IPS-NIHi11 (cell line): ENCODE data around the gene AGAP2.

Source experiments
- DNase-seq: peaks from one replicate; pipeline ENCODE4 v3.0.0; 2012; ENCODE audit warnings: mixed read lengths, low spot score

AGAP2 gene

DNA sequence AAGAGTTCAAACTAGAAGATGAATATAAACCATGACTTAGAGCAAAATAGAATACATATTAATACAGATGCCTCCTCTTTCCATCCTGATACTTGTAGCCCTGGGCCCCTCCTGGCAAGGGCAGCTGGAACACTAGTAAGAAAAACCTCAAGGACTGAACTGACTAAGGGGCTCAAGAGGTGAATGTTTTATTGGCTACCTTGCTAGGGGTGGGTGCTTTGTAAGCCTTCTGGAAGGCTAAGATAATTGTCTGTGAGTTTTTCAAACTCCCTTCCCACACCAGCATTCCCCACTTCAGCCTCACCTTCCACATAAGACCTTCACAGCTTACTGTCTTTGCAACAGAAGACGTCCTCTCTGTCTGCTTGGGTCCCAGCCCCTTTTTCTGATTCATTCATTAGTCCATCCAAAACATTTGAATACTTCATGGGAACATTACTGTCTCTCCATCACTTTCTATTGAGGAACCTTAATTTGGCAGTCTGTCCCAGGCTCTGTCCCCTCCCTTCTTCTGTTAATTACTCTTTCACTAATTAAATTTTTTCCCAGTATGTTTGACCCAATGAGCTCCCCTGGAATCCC is 15.3 kb upstream of the AGAP2 start:
- DNase-seq: no peak

DNA sequence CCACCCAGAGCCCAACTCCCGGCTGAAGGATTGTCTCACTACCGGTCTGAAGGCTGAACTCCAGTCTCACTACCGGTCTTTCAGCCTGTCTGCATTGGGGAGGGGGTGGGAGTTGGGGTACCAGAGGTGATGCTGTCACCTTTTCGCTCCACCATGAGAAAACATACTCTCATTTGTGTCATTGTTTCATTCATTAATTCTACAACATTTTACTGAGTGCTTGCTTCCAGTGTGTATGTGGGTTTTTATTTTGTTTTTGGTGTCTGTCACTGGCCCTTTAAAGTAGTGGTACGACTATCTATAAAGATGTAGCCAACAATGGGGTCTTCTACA is 14.1 kb upstream of the AGAP2 start:
- no peak for DNase-seq

DNA sequence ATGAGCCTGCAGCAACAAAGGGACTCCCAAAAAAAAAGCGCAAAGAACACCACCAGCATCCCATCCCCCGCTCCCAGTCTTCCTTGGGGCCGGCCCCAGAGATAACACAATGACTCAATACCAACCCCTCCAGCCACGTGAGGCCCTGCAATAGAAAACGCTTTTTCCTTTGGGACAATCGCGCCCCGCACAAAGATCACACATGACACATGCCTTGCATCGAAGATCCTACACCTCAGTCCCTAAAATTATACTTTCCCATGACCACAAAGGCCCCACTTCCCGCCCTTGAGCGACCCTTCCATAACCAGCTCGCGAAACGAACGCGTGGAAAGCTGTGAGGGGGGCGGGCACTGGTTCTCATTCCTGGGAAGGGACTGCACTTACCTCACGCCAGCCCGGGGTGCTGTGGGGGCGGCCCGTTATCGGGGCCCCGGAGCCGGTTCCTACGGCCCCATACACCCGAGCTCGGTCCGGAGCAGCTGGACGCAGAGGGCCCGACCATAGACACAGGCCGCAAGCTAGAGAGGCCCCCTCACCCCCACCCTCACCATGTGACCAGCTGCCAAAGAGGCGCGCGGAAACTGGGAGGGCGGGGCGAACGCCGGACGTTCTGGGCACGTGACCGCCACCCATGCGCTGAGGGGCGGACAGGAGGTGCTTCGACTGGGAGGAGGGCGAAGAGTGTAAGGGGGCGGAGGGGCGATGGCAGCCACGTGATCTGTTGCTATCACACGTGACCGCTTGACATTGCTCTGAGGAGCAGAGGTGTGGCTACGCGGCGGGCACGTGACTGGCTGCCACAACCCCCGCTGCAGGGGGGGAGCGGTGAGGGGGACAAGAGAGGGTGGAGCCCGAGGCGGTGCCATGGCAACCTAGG is 13.5 kb upstream of the AGAP2 start, which contains the start of gene CDK4:
TSS of gene CDK4 (minus strand) at position 523 of the 880 bp plus-strand sequence. CDS start 593 bp downstream, outside the sequence.
- peak; percentile 95 for DNase-seq

DNA sequence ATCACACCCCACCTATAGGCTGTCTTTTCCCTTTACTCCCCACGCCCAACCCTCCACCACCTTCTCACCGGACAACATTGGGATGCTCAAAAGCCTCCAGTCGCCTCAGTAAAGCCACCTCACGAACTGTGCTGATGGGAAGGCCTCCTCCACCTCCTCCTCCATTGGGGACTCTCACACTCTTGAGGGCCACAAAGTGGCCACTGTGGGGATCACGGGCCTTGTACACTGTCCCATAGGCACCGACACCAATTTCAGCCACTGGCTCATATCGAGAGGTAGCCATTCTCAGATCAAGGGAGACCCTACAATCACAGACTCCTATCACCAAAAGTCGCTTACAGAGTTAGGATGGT is 12.9 kb upstream of the AGAP2 start:
- no peak for DNase-seq

DNA sequence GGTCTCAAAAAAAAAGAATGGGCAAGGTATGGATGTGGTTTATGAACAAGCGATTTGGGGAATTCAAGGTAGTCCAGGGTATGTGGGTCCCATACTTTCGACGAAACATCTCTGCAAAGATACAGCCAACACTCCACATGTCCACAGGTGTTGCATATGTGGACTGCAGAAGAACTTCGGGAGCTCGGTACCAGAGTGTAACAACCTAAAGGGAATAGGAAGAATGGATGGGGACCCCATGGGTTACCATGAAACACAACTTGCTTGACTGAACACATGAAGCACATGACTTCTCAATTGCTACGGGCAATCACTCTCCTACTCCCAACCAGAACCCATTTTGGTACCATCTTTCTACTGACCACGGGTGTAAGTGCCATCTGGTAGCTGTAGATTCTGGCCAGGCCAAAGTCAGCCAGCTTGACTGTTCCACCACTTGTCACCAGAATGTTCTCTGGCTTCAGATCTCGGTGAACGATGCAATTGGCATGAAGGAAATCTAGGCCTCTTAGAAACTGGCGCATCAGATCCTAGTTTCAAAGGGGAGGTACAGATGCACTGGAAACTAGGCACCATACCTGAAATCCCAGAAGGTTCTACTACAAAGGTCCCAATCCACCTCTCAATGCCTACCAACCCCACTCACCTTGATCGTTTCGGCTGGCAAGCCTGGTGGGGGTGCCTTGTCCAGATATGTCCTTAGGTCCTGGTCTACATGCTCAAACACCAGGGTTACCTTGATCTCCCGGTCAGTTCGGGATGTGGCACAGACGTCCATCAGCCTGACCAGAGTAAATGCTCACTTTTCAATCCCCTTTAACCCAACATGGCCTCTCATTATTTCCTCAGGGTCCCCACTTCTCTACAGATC is 12.3 kb upstream of the AGAP2 start:
- no peak for DNase-seq

DNA sequence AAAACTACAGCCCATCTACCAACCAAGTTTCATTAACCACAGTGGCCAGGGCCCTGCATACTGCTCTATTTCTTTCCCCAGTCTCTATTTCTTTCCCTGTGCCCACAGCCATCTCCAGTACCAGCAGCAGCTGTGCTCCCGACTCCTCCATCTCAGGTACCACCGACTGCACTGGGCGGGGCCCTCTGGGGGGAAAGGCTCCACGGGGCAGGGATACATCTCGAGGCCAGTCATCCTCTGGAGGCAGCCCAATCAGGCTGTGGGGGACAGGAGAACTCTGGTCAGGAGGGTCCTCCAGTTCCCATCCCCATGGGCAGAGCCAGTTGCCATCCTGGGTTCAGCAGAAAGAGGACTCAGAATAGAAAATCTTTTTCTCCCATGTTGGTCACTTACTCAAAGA is 10.5 kb upstream of the AGAP2 start:
- DNase-seq: no peak

DNA sequence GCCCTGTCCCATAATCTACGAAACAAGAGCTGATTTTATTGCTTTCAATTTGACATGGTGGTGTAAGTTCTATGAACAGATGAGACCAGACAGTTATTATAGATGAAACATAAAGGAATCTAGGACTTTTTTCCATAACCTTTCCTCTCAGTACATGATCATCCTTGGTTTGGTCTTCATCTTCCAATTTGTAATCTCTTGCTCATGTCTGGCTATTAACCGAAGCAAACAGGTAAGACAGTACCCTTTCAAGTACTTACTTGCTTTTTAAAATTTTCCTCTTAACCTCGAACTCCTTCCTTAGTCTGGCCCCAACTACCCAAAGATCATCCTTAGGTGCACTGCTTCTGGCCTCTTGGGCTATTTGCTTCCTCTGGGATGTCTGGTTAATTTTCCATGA is 7.5 kb upstream of the AGAP2 start:
- no peak for DNase-seq

DNA sequence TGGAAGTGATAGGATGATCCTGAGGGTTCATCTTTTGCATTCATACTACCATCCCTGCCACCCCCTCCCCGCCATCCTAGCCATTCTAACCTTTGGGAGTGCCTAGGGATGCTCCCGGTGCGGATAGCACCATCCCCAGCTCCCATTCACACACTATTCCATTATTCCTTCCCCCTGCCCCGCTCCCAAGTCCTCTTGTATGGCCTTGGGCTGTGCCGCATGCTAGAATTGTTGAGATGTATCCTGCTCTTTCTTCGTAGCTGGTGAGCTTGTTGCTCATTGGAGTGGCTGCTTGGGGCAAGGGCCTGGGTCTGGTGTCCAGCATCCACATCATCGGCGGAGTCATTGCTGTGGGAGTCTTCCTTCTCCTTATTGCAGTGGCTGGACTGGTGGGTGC is 6.9 kb upstream of the AGAP2 start:
- DNase-seq: no peak

DNA sequence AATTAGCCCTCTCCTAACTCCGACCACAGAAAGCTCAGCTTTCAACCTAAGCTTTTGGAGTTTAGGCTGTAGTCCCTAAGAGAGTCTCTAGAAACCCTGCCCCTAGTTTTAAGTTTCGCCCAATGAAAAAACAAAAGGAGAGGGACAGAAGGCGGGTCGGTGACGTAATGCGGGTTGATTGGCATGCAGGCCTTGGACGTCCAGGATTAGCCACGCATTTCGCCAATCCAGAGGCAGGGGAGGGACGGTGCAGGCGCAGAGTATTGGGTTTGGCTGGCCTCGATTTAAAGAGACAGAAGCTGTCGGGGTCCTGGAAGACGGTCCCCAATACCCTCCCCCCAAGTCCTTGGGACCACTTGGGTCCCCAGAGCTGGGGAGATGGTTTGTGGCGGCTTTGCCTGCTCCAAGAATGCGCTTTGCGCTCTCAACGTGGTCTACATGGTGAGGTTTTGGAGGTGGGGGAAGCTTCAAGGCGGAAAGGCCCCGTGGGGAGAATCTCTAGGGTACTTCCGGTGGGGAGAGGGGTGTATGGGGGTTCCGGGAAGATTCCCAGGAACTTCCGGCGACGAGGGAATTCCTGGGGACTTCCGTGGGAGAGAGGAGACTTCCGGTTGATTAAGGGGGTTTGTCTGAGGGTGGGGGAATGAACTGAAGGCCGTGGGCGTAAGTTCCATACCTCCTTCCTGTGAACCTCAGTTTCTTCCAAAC is 6.4 kb upstream of the AGAP2 start, which contains the start of gene TSPAN31:
TSS of gene TSPAN31 (plus strand) at position 263 of the 708 bp plus-strand sequence. CDS start at position 379, 116 bp downstream.
- DNase-seq: peak; percentile 95

DNA sequence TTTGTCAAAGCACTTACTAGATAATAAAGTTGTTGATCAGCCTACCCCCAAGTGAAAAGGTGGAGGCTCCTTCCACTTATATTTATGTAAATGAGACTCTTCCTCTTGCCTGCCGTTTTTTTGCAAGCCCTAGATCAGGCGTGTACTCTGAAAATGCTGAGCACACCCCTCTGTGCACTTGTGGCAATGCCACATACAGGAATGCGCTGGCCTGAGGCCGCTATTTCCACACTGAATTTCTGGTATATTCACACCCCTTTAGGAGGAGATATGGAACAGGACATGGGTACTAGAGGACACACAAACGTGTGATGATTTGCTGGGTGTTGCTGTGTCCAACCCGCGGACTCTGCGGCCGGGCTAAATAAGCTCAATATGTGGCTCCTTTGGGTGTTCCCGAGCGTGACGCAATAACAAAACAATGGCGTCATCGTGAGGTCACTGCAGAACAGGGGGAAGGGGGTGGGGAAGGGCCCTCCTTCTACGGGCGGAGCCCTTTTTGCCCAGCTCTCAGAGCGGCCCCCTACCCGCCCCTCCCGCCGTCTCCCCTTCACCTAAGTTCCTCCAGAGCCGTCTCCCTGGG is 5.7 kb upstream of the AGAP2 start:
- DNase-seq: no peak

DNA sequence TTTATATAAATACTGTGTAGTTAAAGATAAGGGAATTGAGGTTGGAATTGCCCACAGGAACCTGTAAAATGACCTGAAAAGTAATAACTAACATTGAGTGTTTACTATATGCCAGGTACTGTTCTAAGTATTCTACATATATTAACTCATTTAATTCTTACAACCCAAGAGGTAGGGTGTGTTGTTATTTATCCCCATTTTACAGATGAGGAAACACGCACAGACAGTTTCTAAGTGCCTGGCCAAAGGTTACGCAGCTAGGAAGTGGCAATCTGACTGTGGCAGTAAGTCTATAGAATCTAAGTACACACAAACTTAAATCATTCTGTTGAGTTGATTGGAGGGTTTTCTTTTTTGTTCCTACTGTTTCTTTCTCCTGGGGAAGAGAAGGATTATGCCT is 5.2 kb upstream of the AGAP2 start:
- no peak for DNase-seq

DNA sequence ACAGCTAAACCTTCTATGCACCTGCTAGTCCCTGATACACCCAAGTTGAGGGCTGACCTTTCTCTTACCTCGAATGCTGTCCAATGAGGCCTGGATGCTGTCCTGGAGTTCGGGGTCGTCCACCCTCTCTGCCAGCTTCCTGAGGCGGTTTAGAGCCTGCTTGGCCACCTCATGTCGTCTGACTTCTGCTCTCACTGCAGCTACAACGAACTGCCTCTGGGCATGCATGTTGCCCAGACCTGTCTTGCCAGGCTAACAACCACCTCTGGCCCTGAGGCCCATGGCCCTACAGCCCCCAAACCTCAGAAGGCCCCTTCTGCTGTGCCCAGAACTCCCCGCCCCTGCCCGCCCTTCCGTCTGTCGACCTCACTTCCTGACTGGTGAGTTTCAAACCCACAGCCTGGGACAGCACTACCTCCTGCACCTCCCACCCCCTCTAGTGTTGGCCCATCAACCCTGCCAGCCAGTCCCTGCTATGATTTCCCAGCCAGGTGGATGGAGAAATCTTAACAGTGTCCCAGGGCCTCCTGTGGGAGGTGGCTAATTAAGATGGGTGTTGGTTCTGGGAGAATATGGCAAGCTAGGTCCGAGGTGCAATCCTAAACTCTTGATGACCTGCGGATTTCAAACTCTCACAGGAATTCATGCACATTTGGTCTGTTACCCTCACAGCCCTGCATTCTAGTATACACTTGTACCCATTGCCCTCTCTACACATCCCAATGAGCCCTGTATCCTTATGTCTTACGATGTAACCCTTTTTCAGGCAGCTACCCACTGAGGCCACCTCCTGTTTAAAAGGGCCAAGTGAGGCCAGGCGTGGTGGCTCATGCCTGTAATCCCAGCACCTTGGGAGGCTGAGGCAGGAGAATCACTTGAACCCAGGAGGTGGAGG is 3.5 kb upstream of the AGAP2 start:
- DNase-seq: no peak

DNA sequence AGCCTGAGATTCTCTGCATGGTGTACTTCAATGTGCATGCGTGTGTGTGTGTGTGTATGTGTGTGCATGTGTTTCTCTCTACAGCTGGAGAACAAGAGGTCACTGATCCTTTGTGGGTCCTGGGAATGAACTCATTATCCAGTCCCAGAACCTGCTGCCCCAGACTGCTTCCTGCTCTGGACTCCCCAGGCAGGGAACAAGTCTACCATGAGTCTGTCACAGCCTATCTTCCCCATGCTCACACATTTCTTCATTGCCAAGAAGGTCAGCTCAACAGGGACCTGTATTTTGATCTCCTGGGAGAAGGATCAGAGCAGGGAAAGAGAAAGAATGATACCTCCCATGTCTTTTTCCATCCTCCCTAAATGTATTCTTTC is 2.9 kb upstream of the AGAP2 start:
- no peak for DNase-seq

DNA sequence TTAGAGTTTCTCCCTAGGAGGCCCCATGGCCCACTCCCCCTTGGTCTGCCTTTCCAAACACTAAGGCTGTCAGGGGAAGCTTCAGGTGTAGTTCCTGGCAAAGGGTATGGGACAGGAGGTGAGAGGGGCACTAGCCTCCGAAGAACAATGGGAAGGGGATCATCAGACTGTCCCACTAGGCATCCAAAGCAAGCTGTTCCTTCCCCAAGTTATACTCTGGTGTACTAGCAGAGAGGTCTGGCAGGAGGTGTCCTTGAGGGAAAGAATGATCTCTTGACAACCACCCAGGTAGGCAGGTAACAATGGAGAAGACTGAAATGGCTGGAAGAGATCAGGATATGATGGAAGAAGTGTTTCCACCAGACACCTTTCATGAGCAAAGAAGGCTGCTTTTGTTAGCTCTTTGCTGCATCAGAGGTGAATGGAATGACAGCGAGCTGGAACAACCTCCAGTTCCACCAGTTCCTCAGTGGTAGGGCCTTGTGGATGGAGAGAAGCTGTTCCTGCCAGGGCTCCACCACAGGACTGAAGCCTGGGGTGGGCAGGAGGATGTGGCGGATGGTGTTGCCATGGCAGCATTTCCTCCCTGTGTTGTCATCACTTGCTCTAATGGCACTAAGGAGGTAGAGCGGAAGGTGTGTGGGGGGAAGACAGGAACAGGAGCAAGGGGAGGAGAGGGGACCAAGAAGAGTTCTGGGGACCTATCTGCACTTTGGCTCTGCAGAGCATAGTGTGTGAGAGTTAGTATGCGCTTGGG is 2.3 kb upstream of the AGAP2 start:
- no peak for DNase-seq

DNA sequence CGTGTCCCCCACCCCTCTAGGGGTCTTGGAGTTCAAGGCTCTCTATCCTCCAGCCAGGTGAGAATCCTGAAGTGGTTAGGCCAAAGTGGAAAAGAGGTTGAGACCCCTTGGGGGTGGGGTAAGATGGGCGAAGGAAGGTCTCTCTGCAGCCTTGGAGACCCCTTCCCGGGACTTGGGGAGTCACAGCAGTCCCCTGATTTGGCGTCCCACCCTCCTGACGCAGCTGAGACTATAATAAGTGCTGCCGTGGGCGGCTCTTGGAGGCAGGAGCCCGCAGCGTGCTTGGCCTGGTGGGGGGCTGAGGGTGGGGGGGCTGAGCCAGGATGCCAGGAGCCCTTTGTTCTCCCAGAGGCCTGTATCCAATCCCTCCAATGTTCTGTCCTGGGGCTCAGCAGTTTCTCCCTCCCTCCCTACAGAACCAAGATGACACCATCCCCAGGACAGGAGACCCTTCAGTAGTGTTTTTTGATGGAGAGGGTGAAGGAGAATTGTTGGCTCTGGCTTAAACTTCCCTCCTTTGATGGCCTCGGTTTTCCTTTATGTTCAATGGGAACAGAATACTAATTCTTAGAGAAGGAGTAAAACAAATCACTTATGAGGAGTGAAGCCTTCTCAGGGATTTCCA is 1.5 kb upstream of the AGAP2 start:
- no peak for DNase-seq

DNA sequence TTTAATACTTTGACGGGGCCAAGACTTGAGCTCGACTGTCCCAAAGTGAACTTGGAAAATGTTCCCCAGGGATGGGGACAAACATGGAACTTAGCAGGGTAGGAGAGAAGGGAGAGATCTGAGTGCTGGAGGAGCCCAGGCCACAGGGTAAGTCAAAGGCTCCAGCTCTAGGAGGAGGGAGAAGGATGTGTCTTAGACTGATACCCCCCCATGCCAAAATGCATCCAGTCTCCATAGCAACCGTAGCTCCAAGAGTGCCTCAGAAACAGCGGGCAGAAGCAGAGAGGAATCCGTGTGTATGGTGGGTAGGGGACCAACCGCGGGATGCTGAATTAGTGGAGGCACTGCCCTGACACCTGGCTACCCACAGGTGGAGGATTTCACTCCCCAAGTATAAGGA is 845 bp upstream of the AGAP2 start:
- DNase-seq: no peak

DNA sequence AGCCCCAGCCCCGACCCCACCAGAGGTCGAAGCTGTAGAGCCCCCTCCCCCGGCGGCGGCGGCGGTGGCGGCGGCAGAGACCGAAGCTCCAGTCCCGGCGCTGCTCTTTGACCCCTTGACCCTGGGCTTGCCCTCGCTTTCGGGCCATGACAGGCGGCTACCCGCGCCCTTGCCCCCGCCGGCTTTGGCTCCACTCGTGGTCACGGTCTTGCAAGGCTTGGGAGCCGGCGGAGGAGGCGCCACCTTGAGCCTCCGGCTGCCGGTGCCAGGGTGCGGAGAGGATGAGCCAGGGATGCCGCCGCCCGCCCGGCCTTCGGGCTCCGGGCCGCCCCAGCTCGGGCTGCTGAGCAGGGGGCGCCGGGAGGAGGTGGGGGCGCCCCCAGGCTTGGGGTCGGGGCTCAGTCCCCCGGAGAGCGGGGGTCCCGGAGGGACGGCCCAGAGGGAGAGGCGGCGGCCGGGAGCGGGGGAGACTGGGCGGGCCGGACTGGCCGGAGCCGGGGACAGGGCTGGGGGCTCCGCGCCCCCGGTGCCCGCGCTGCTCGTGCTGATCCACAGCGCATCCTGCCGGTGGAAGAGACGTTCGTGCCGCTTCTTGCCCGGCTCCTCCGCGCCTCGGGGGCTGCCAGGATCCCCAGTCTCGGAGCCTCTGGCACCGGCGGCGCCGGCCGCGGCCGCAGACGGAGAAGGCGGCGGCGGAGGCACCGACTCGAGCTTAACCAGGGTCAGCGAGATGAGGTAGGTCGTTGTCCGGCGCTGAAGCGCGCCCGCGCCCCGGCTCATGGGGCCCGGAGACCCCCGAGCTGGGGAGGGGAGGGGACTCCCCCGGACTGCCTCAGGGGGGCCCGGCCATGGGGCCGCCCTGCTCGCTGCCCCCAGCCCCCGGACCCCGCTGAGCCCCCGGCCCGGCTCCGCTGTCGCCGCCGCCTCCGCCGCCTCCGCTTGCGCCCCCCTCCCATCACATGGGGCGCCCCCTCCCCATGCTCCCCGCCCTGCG is 778 bp downstream of the AGAP2 start:
- peak; percentile 59 for DNase-seq

DNA sequence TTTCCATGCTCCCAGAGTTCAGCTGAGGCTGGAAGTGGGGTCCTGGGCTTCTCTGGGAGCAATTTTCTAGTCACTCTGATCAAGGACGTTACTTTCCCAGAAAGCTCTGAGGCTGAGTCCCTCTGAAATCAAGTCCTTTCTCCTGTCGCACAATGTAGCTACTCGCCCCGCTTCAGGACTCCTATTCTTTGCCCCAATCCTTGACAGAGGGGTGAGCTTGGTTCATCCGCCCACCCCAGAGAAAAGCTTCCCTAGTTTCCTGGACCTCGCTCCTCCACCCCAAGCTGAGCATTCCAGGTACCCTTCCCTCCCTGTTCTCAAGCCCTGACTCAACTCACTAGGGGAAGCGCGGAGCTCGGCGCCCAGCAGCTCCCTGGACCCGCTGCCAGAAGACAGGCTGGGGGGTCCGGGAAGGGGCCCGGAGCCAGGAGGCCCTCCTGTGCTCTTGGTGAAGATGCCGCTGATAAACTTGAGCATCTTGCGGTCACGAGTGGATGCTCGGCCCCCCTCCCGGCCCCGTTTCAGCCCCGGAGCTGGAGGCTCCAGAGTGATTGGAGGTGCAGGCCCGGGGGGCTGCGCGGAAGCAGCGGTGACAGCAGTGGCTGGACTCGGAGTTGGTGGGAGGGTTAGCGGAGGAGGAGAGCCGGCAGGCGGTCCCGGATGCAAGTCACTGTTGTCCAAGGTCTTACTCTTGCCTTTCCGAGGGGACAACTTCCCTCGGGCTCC is 1.6 kb downstream of the AGAP2 start:
- DNase-seq: no peak
